GM21786 (cell line): ENCODE measurements around the gene FOLR1.
"Not testable (repeated sequence)": the region's sequence is repeated elsewhere in the genome, so short reads cannot be mapped to it uniquely, and the experiment has no call there.

Experiments
- ATAC-seq: cut with Tn5 transposase; IDR thresholded peaks from one replicate; pipeline ENCODE4 v1.9.1; 2021; ENCODE audit not compliant: unreplicated experiment

Gene FOLR1

DNA sequence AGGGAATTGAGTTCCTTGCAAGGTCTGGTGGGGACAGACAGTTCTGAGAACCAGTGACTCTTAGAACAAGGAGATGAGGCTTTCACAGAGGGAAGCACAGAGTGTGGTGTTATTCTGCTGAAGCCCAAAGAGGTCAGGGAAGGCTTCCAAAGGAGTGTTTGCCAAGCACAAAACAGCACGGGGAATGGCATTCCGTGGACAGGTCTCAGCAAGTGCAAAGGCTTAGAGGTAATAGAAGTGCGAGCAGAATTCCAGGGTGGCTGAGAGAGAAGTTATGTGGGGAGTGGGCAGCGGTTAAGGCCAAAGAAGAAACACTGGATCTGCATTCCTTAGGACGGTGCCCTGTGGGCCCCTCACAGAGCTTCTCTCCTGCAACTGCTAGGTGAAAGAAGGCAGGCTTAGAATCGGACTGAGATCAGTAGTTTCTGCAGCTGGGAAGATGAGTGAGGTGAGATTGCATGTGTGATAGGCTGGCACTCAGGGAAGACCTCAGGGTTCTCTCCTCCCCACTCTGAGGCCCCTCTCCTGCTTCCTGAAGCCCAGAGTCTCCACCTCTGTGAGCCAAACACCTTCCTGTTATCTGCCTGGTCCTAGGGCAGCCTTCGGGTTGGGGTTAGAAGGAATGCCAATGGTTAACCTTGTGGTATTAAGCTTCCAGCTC is 10.9 kb upstream of the FOLR1 start:
- ATAC-seq: not testable (repeated sequence)

DNA sequence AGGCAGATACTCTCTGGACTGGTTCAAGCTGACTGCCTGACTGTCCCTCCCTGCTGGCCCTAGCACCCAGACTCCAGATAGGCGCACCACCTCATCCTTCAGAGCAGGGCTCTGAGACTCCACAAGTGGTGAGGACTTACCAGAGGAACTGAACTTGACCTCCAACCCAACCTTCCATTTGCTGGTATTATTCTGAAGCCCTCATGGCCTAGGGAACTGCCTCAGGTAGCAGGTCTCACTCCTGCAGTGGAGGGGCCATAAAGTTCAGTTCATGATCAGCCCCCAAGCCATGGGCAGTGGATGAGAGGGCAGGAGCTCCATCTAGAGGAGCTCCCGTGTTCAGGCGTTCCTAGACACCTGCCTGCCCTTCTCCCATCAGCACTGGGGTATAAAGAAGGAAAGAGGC is 10.4 kb upstream of the FOLR1 start:
- ATAC-seq: not testable (repeated sequence)

DNA sequence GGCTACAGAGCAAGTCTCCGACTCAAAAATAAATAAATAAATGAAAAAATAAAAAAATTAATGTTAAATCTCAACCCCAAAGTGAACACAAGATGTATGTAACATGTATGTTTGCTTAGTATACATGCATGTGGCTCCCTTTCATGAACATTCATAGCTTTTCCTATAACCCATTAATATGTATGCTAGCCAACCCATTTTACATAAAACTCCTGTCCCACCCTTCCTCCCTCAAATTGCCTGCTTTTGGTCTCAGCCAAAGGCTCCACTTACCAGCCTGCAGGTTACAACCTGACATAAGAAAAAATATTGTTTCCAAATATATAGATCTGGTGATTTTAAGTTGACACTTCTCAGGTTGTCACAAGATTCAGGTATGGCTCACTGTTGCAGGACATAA is 3.7 kb upstream of the FOLR1 start:
- no peak for ATAC-seq

DNA sequence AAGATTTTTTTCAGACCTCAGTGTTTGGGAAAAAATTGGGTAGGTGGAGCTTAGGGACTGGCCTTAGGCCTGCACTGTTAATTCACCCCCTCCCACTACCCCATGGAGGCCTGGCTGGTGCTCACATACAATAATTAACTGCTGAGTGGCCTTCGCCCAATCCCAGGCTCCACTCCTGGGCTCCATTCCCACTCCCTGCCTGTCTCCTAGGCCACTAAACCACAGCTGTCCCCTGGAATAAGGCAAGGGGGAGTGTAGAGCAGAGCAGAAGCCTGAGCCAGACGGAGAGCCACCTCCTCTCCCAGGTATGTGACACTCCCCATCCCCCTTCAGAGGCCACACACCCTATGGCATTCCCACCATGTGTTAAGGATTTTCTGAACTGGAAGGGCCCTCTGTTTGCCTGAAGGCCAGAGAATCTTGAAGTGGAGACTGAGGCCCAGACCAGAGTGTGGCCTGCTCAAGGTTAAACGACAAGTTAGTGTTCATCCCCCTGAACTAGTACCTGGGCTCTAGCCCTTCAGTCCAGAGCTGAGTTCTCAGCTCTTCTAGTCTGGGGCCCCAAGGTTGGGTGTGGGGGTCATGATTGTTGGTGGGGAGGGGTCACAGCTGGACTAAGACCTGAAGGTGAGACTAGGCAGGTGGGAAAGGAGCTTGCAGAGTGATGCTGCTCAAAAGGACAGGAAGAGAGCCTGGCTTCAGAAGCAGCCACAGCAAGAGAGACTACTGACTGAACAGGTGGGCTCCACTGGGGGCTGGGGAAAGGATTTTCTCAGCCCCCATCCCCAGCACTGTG is 2.3 kb upstream of the FOLR1 start:
- no peak for ATAC-seq

DNA sequence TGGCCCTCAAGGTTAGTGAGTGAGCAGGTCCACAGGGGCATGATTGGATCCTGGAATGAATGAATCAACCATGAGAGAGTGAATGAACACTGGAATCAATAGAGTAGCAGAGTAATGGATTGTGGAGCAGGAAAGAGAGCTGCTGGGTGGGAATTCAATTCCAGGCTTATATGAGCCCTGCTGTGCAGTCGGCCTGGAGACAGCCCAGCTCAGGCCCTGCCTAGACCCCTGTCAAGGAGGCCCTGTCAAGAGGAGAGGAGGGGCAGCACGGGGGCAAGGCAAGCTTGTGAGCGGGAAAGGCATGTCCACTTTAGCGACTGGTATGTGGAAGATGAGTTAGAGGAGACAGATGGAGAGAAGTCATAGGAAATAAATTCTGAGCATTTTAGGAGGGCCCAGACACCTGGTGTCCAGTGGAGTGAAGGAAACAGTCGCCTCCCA is 1.3 kb upstream of the FOLR1 start:
- no peak for ATAC-seq

DNA sequence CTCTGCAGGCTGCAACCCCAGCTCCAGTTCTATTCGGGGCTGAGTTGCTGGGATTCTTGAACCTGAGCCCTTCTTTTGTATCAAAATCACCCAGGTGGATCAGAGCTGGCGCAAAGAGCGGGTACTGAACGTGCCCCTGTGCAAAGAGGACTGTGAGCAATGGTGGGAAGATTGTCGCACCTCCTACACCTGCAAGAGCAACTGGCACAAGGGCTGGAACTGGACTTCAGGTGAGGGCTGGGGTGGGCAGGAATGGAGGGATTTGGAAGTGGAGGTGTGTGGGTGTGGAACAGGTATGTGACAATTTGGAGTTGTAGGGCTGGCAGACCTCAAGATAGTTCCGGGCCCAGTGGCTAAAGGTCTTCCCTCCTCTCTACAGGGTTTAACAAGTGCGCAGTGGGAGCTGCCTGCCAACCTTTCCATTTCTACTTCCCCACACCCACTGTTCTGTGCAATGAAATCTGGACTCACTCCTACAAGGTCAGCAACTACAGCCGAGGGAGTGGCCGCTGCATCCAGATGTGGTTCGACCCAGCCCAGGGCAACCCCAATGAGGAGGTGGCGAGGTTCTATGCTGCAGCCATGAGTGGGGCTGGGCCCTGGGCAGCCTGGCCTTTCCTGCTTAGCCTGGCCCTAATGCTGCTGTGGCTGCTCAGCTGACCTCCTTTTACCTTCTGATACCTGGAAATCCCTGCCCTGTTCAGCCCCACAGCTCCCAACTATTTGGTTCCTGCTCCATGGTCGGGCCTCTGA is 3.8 kb downstream of the FOLR1 start:
- no peak for ATAC-seq

DNA sequence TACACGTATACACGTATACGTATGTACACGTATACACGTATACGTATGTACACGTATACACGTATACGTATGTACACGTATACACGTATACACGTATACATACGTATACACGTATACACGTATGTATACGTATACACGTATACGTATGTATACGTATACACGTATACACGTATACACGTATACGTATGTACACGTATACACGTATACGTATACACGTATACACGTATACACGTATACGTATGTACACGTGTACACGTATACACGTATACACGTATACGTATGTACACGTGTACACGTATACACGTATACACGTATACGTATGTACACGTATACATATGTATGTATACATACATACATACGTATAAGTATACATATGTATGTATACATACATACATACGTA is 9.5 kb downstream of the FOLR1 start:
- ATAC-seq: not testable (repeated sequence)

DNA sequence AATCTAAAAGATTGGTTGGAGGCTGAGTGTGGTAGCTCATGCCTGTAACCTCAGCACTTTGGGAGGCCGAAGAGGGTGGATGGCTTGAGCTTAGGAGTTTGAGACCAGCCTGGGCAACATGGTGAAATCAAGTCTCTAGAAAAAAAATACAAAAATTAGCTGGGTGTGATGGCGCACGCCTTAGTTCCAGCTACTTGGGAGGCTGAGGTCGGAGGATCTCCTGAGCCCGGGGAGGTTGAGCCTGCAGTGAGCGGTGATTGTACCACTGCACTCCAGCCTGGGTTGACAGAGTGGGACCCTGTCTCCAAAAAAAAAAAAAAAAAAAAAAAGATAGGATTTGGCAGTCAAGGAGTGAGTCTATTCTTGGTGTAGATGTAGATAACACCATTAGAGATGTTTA is 10.6 kb downstream of the FOLR1 start:
- ATAC-seq: no peak

DNA sequence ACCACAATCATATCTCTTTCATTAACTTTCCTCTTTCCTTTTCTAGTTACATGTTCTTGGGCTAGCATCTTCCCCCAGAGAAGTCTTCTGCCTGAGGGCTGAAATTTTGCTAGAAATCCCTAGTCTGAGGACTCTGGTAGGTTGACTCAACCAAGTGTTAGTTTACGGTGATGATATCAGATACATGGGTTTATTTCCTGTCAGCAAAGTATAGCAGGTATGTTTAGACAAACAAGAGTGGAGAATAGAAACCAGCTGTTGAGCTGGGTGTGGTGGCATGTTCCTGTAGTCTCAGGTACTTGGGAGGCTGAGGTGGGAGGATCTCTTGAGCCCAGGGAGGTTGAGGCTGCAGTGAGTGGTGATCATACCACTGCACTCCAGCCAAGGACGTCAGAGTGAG is 11.2 kb downstream of the FOLR1 start:
- no peak for ATAC-seq

DNA sequence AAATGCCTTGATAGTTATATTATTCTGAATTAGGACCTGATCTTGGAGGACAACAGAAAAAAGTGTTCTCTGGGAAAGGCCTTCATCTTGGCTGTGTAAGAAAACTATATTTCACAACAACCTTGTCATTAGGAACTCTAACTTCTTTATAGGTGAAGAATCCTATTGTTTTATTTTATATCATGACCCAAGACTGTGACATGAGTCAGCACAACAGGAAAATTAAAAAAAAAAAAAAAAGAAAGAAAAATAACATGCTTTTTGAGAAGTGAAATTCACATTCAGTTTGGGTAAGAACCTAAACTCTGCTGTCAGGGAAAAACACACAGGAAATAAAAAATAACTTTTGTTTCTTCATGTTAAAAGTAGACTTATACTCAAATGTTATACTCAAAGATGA is 12.9 kb downstream of the FOLR1 start:
- no peak for ATAC-seq

DNA sequence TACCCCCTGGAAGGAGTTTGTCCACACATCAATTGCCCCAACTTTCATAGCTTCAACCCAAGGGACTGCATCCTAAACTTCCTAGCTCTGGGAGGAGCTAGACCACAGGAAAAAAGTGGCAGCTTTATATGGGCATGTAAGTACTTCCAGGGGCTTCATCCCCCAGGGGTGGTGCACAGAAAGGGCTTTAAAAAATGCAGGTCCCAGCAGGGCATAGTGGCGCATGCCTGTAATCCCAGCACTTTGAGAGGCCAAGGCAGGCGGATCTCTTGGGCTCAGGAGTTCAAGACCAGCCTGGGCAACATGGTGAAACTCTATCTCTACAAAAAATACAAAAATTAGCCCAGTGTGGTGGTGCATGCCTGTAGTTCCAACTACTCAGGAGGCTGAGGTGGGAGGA is 14.9 kb downstream of the FOLR1 start:
- ATAC-seq: not testable (repeated sequence)

DNA sequence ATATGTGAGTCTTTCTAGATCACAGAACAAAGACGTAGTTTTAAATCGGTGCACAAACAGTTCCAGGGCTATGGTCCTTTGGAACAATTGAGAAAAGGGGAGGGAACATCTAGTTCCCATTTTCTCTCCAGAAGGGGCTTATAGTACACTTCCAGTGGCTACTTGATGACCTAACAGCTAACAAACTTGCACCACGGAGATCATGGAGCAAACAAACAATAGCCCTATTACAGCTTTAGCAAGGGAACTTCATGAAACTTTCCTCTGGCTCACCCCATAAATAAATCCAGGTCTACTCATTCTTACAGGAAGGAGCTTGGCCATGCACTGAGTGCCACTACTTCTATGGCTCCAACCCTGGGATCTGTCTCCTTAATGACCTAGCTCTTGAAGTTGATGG is 16.3 kb downstream of the FOLR1 start:
- ATAC-seq: no peak

DNA sequence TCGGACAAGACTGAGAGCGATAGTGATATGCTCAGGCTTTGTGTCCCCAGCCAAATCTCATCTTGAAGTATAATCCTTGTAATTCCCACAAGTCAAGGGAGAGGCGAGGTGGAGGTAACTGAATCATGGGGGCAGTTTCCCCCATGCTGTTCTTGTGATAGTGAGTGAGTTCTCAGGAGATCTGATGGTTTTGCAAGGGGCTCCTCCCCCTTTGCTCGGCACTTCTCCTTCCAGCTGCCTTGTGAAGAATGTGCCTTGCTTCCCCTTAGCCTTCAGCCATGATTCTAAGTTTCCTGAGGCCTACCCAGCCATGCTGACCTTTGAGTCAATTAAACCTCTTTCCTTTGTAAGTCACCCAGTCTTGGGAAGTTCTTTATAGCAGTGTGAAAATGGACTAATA is 17.2 kb downstream of the FOLR1 start:
- no peak for ATAC-seq

DNA sequence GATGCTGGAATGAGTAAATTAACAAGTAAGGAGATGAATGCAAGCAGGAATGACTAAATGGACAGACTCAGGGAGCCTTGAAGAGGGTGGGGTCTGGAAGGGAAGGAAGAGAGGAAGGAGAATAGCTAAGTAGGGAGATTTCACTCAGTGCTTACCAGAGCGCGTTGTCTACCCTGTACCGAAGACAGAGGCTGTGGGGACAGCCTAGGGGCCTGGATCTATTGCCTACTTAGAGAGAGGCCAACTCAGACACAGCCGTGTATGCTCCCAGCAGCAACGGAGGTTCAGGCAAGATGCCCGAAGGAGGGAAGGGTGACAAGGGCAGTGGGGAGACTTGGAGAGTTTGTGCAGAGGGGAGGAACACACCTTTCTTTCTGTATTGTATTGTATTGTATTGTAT is 24.7 kb downstream of the FOLR1 start, which contains the start of gene FOLR2:
FOLR2 (plus strand) TSS at position 157 of the 400 bp plus-strand sequence. CDS start 1,791 bp downstream, outside the sequence.
- no peak for ATAC-seq

DNA sequence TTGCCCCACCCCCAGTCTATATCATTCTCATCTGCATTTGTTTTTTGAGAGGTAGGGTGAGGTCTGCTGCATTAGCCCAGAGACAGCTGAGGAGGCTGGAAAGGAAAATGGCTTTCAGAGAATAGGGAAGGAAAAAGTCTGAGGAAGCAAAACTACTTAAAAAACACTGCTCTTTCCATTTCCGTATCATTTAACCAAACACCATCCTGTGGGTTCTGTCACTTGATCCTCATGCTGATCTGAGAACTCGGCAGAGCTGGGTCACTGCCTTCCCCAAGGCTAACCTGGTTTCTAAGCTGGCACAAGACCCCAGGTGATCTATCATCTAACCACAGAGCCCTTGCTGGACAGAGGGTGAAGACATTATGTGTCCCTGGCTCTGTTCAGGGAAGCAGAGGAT is 25.9 kb downstream of the FOLR1 start:
- ATAC-seq: no peak

DNA sequence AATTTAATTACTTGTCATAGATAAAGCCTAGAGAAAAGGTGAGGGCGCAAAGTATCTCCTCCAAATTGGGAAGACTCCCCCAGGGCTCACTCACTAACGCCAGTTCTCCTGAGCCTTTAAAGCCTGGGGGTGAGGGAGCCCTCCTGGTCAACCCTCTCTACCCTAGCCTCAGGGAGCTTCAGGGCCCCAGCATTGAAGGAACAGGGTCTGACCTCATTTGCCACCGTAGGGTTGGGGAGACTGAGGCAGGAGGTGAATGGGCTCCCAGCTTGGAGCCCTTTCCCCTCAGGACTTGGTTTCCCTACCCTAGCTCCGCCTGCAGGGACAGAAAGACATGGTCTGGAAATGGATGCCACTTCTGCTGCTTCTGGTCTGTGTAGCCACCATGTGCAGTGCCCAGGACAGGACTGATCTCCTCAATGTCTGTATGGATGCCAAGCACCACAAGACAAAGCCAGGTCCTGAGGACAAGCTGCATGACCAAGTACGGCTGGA is 26.4 kb downstream of the FOLR1 start:
- no peak for ATAC-seq

DNA sequence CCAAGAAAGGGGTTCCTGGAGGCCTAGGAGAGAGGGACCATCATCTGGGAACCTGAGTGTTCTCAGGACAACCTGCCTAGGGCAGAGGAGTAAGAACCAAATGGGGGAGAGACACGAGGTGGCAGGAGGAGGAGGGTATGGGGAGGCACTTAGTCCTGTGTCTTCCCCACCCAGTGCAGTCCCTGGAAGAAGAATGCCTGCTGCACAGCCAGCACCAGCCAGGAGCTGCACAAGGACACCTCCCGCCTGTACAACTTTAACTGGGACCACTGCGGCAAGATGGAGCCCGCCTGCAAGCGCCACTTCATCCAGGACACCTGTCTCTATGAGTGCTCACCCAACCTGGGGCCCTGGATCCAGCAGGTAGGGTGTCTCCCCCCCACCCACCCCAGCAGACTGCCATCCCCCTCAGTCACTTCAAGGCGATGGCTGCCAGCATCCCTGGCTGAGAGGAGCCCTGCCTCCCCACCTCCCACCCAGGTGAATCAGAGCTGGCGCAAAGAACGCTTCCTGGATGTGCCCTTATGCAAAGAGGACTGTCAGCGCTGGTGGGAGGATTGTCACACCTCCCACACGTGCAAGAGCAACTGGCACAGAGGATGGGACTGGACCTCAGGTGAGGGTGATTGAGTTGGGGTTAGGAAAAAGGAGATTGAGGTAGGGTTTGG is 28.9 kb downstream of the FOLR1 start:
- no peak for ATAC-seq

DNA sequence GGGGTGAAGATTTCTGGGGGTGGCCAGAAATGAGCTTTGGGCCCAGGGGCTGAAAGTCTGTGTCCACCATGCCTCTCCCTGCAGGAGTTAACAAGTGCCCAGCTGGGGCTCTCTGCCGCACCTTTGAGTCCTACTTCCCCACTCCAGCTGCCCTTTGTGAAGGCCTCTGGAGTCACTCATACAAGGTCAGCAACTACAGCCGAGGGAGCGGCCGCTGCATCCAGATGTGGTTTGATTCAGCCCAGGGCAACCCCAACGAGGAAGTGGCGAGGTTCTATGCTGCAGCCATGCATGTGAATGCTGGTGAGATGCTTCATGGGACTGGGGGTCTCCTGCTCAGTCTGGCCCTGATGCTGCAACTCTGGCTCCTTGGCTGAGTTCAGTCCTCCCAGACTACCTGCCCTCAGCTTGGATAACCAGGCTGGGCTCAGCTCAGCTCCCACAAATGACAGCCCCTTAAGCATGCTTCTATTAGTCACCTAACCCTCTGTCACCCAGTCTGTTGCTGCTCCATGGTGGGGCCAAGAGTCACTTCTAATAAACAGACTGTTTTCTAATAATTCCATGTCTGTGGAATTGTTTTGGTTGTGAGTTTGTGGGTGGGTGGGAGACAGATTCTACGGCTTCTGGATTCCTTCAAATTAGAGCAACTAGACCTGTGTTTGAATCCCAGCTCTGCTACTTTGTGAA is 29.6 kb downstream of the FOLR1 start:
- ATAC-seq: no peak

DNA sequence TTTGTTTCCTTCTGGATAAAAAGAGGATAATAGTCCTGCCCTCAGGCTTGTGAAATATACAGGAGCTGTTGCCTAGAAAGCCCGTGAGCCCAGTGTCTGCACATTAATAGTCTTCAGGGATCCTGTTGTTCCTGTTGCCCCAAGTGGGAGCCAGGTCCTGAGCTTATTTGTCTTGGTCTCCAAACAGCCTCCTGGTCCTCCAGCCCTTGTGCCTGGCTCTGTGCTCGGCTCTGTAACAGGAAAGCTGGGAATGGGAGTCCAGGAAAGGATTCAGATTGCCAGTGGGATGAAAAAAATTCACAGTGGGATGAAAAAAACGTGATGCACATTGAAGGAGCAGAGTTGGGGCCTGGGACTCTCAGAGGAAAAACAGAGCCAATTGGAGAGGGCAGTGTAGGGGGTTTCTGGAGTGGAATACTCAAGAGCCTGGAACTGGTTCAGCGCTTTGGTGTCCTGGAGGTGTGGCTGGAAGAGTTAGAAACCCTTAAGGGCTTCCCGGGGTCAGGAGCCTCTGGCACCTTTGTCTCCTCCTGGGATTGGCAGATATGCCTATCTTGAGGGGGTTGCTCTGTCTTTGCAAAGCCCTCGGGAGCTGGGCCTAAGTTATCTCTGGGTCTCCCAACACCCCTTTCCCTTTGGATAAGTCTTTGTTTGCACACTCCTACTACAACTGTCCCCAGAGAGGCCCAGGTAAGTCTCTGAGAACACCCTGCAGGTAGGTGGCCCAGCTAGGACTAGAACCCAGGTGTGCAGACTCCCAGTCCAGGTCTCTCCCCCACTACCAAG is 30.4 kb downstream of the FOLR1 start:
- no peak for ATAC-seq
